HFFc6 (cell line): Measurements from ENCODE around the gene STAMBP. TPM values are rescaled to one million over a fixed set of nuclear protein-coding genes. Genes with fewer than 3 reads are reported as not detected.
A peak's percentile ranks its signal among the peaks of the same experiment; 100 is the strongest.
"Not testable (repeated sequence)": the region's sequence is repeated elsewhere in the genome, so short reads cannot be mapped to it uniquely, and the experiment has no call there.

Experiments
- DNase-seq: peaks from one replicate; pipeline ENCODE4 v3.0.0-alpha.2; 2018
- H3K27ac Mint-ChIP-seq: 2 replicates; pipeline ENCODE4 v1.8.0; 2020; ENCODE audit warnings: mild to moderate bottlenecking, mixed read lengths
- H3K27me3 Mint-ChIP-seq: 2 replicates; pipeline ENCODE4 v1.8.0; 2021; ENCODE audit warnings: mild to moderate bottlenecking, moderate library complexity, mixed read lengths; ENCODE audit not compliant: insufficient read depth
- H3K36me3 Mint-ChIP-seq: 2 replicates; pipeline ENCODE4 v1.8.0; 2021; ENCODE audit warnings: low read depth, mixed read lengths
- H3K4me1 Mint-ChIP-seq: 2 replicates; pipeline ENCODE4 v1.8.0; 2020; ENCODE audit warnings: low read depth, mixed read lengths
- H3K4me3 Mint-ChIP-seq: 2 replicates; pipeline ENCODE4 v1.8.0; 2020; ENCODE audit warnings: mild to moderate bottlenecking, moderate library complexity, mixed read lengths
- H3K9me3 Mint-ChIP-seq: 2 replicates; pipeline ENCODE4 v1.8.0; 2020; ENCODE audit warnings: mild to moderate bottlenecking, mixed read lengths
- CTCF ChIP-seq: fragments of 200-600 bp; sonication (generic); IDR thresholded peaks from 2 replicates; pipeline ENCODE4 v1.5.0; 2021; ENCODE audit warnings: antibody characterized with exemption, mild to moderate bottlenecking
- total RNA-seq, 6 experiments: library from RNA; stranded (reverse); fragmentation: NEBNext Ultra II Directional; extraction: Animal tissue kit (Norgen Biotek cat#: 25700); gene quantifications; 2 replicates in 1 of 6; 3 replicates in 5 of 6; pipeline ENCODE4 v1.2.3, GENCODE V29; 2021

Gene STAMBP
- total RNA-seq, 6 experiments from 2014 or later, result 31.6 to 37.2 (median 34.5) TPM

GRCh38 chr2:73885406-73885805 lies 56.6 kb downstream of the STAMBP start:
- Mint-ChIP-seq H3K27ac (no peak overlapping the region), H3K9me3 (no peaks in the 10 kb centered on the region), H3K4me1 (peaks cover 9% of the 10 kb centered on the region), H3K36me3 (no peaks in the 10 kb centered on the region), H3K27me3 (peaks cover 35% of the 10 kb centered on the region), H3K4me3 (no peak overlapping the region)
- no peak for DNase-seq
- TF ChIP-seq CTCF, result no peak

GRCh38 chr2:73886357-73886756 lies 57.6 kb downstream of the STAMBP start:
- no peak for DNase-seq
- peaks cover 34% of the 10 kb centered on the region for H3K27me3 Mint-ChIP-seq
- no peaks in the 10 kb centered on the region for H3K36me3 Mint-ChIP-seq
- no peak overlapping the region for H3K27ac Mint-ChIP-seq
- TF ChIP-seq CTCF, result no peak
- no peak overlapping the region for H3K4me3 Mint-ChIP-seq
- H3K4me1 Mint-ChIP-seq, result peaks cover 17% of the 10 kb centered on the region
- no peaks in the 10 kb centered on the region for H3K9me3 Mint-ChIP-seq

- H3K9me3 Mint-ChIP-seq, H3K27ac Mint-ChIP-seq, H3K36me3 Mint-ChIP-seq: not testable (repeated sequence)
- H3K27me3 Mint-ChIP-seq, result peaks cover 35% of the 10 kb centered on the region
- DNase-seq, result peak; percentile 7
- H3K4me1 Mint-ChIP-seq, result peaks cover 17% of the 10 kb centered on the region
- peak overlapping the region; percentile 31; the same call in 1 of the 2 replicates for H3K4me3 Mint-ChIP-seq
Observed at GRCh38 chr2:73887596-73888353, 59.0 kb downstream of the STAMBP start.

- H3K4me1 Mint-ChIP-seq, result peaks cover 17% of the 10 kb centered on the region
- DNase-seq, result no peak
- no peaks in the 10 kb centered on the region for H3K9me3 Mint-ChIP-seq
- no peak overlapping the region for H3K27ac Mint-ChIP-seq
- H3K27me3 Mint-ChIP-seq, result peaks cover 36% of the 10 kb centered on the region
- TF ChIP-seq CTCF, result no peak
- H3K4me3 Mint-ChIP-seq, result no peak overlapping the region
- no peaks in the 10 kb centered on the region for H3K36me3 Mint-ChIP-seq
Observed at GRCh38 chr2:73888388-73888787, 59.6 kb downstream of the STAMBP start.

- DNase-seq, result no peak
- no peaks in the 10 kb centered on the region for H3K9me3 Mint-ChIP-seq
- no peaks in the 10 kb centered on the region for H3K36me3 Mint-ChIP-seq
- peaks cover 17% of the 10 kb centered on the region for H3K4me1 Mint-ChIP-seq
- peaks cover 37% of the 10 kb centered on the region for H3K27me3 Mint-ChIP-seq
- no peak overlapping the region for H3K27ac Mint-ChIP-seq
- no peak overlapping the region for H3K4me3 Mint-ChIP-seq
- TF ChIP-seq CTCF, result no peak
Observed at GRCh38 chr2:73889206-73889605, 60.4 kb downstream of the STAMBP start.

GRCh38 chr2:73890301-73891092 lies 61.7 kb downstream of the STAMBP start:
- peaks cover 44% of the 10 kb centered on the region for H3K27me3 Mint-ChIP-seq
- no peaks in the 10 kb centered on the region for H3K36me3 Mint-ChIP-seq
- H3K4me1 Mint-ChIP-seq, result peaks cover 17% of the 10 kb centered on the region
- TF ChIP-seq CTCF, result no peak
- no peaks in the 10 kb centered on the region for H3K9me3 Mint-ChIP-seq
- H3K4me3 Mint-ChIP-seq, result no peak overlapping the region
- no peak overlapping the region for H3K27ac Mint-ChIP-seq
- DNase-seq, result peak; percentile 9
